Astrocyte (in vitro differentiated cells and primary cell): ENCODE measurements around the gene DHX8. TPM values are rescaled to one million over a fixed set of nuclear protein-coding genes. Genes with fewer than 3 reads are reported as not detected.
"Not testable (repeated sequence)": the region's sequence is repeated elsewhere in the genome, so short reads cannot be mapped to it uniquely, and the experiment has no call there.

Experiments
- DNase-seq: peaks from one replicate; pipeline ENCODE4 v3.0.0-alpha.2; 2010; ENCODE audit warnings: low read depth
- FAIRE-seq: peaks from 2 replicates; lab custom pipeline; 2011; peaks lifted over from hg19 to GRCh38; lab: Jason Lieb, UNC
- H2AFZ ChIP-seq: 2 replicates; pipeline ENCODE4 v1.6.0; 2012; ENCODE audit warnings: low read depth, low read length, inconsistent platforms
- H3K27ac ChIP-seq: 2 replicates; pipeline ENCODE4 v1.5.1; 2011; ENCODE audit warnings: low read depth, low read length, inconsistent platforms
- H3K27me3 ChIP-seq: 2 replicates; pipeline ENCODE4 v1.6.0; 2011; ENCODE audit warnings: low read length, inconsistent platforms; ENCODE audit not compliant: insufficient read depth
- H3K36me3 ChIP-seq: 2 replicates; pipeline ENCODE4 v1.5.1; 2011; ENCODE audit warnings: low read length, inconsistent platforms; ENCODE audit not compliant: insufficient read depth
- H3K4me1 ChIP-seq: 2 replicates; pipeline ENCODE4 v1.5.1; 2011; ENCODE audit warnings: low read length, inconsistent platforms; ENCODE audit not compliant: insufficient read depth
- H3K4me2 ChIP-seq: 2 replicates; pipeline ENCODE4 v1.6.0; 2012; ENCODE audit warnings: low read length, inconsistent platforms
- H3K4me3 ChIP-seq: 2 replicates; pipeline ENCODE4 v1.5.1; 2011; ENCODE audit warnings: low read depth, mild to moderate bottlenecking, low read length, inconsistent platforms; ENCODE audit not compliant: insufficient read depth
- H3K79me2 ChIP-seq: 2 replicates; pipeline ENCODE4 v1.6.0; 2012; ENCODE audit warnings: mild to moderate bottlenecking, low read length, inconsistent platforms; ENCODE audit not compliant: insufficient read depth
- H3K9ac ChIP-seq: 2 replicates; pipeline ENCODE4 v1.6.0; 2012; ENCODE audit warnings: mild to moderate bottlenecking, low read length, inconsistent platforms
- H3K9me3 ChIP-seq: 2 replicates; pipeline ENCODE4 v1.5.1; 2012; ENCODE audit warnings: low read depth, mild to moderate bottlenecking, low read length, inconsistent platforms; ENCODE audit not compliant: insufficient read depth
- H4K20me1 ChIP-seq: 2 replicates; pipeline ENCODE4 v1.6.0; 2012; ENCODE audit warnings: low read length, inconsistent platforms; ENCODE audit not compliant: insufficient read depth
- H3K27ac Mint-ChIP-seq: one replicate; pipeline ENCODE4 v1.8.0; 2021; ENCODE audit warnings: mild to moderate bottlenecking, mixed read lengths; ENCODE audit not compliant: unreplicated experiment
- H3K27me3 Mint-ChIP-seq: one replicate; pipeline ENCODE4 v1.8.0; 2021; ENCODE audit warnings: low read depth, mixed read lengths; ENCODE audit not compliant: unreplicated experiment
- H3K36me3 Mint-ChIP-seq: one replicate; pipeline ENCODE4 v1.8.0; 2021; ENCODE audit warnings: low read depth, mixed read lengths; ENCODE audit not compliant: unreplicated experiment
- H3K4me1 Mint-ChIP-seq: one replicate; pipeline ENCODE4 v1.8.0; 2021; ENCODE audit warnings: low read depth, mixed read lengths; ENCODE audit not compliant: unreplicated experiment
- H3K4me3 Mint-ChIP-seq: one replicate; pipeline ENCODE4 v1.8.0; 2021; ENCODE audit warnings: mild to moderate bottlenecking, moderate library complexity, mixed read lengths; ENCODE audit not compliant: unreplicated experiment
- H3K9me3 Mint-ChIP-seq: one replicate; pipeline ENCODE4 v1.8.0; 2021; ENCODE audit warnings: mild to moderate bottlenecking, mixed read lengths; ENCODE audit not compliant: unreplicated experiment
- EZH2 ChIP-seq: IDR thresholded peaks from 2 replicates; pipeline ENCODE4 v1.6.1; 2012; ENCODE audit warnings: mild to moderate bottlenecking, low read length, inconsistent platforms; ENCODE audit not compliant: insufficient read depth
- total RNA-seq: library from RNA; stranded (reverse); gene quantifications from 2 replicates; pipeline ENCODE4 v1.2.1, GENCODE V29; 2021
- TF ChIP-seq, protein P1 (sequence below): IDR thresholded peaks from 2 replicates; pipeline ENCODE4 v1.5.1; 2011; ENCODE audit warnings: low read depth, mild to moderate bottlenecking, inconsistent platforms, low read length, moderate library complexity; ENCODE audit not compliant: insufficient read depth

DHX8 gene
- total RNA-seq, 1 donor from 2014 or later = 48.5 TPM

DNA sequence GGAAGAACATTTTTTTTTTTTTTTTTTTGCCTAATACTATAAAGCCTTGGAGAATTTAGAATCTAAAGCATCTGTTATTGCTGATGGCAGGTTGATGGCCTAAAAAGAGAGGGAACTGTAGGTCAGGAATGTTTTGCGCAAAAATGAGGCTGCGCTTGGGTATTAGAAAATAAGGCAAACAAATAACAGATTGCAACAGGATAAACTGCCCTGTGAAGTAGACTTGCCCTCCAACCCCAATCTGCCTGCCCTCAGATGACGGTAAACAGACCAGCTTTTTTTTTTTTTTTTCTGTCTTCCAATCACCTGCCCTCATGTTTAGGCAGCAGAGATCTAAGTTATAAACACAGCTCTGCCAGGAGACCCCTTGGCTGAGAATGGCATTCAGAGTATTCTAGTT lies 3.8 kb upstream of the DHX8 start:
- H2AFZ ChIP-seq = no peak overlapping the region
- no peak overlapping the region for H3K27ac Mint-ChIP-seq
- no peak for TF ChIP-seq EZH2
- TF ChIP-seq, protein P1, sequence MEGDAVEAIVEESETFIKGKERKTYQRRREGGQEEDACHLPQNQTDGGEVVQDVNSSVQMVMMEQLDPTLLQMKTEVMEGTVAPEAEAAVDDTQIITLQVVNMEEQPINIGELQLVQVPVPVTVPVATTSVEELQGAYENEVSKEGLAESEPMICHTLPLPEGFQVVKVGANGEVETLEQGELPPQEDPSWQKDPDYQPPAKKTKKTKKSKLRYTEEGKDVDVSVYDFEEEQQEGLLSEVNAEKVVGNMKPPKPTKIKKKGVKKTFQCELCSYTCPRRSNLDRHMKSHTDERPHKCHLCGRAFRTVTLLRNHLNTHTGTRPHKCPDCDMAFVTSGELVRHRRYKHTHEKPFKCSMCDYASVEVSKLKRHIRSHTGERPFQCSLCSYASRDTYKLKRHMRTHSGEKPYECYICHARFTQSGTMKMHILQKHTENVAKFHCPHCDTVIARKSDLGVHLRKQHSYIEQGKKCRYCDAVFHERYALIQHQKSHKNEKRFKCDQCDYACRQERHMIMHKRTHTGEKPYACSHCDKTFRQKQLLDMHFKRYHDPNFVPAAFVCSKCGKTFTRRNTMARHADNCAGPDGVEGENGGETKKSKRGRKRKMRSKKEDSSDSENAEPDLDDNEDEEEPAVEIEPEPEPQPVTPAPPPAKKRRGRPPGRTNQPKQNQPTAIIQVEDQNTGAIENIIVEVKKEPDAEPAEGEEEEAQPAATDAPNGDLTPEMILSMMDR = no peak
- FAIRE-seq (no peak), DNase-seq (no peak)
- H3K9me3 Mint-ChIP-seq = peaks cover 1% of the 10 kb centered on the region
- no peaks in the 10 kb centered on the region for H3K36me3 ChIP-seq
- no peak overlapping the region for H3K9ac ChIP-seq
- H3K27ac ChIP-seq = no peak overlapping the region
- H3K4me1 ChIP-seq = peaks cover 6% of the 10 kb centered on the region
- peaks cover 3% of the 10 kb centered on the region for H4K20me1 ChIP-seq
- H3K27me3 Mint-ChIP-seq = peaks cover 4% of the 10 kb centered on the region
- no peaks in the 10 kb centered on the region for H3K27me3 ChIP-seq
- no peaks in the 10 kb centered on the region for H3K9me3 ChIP-seq
- no peak overlapping the region for H3K4me3 ChIP-seq
- H3K36me3 Mint-ChIP-seq = no peaks in the 10 kb centered on the region
- no peak overlapping the region for H3K4me2 ChIP-seq
- no peak overlapping the region for H3K4me3 Mint-ChIP-seq
- H3K79me2 ChIP-seq = peaks cover 11% of the 10 kb centered on the region
- H3K4me1 Mint-ChIP-seq = peaks cover 4% of the 10 kb centered on the region

DNA sequence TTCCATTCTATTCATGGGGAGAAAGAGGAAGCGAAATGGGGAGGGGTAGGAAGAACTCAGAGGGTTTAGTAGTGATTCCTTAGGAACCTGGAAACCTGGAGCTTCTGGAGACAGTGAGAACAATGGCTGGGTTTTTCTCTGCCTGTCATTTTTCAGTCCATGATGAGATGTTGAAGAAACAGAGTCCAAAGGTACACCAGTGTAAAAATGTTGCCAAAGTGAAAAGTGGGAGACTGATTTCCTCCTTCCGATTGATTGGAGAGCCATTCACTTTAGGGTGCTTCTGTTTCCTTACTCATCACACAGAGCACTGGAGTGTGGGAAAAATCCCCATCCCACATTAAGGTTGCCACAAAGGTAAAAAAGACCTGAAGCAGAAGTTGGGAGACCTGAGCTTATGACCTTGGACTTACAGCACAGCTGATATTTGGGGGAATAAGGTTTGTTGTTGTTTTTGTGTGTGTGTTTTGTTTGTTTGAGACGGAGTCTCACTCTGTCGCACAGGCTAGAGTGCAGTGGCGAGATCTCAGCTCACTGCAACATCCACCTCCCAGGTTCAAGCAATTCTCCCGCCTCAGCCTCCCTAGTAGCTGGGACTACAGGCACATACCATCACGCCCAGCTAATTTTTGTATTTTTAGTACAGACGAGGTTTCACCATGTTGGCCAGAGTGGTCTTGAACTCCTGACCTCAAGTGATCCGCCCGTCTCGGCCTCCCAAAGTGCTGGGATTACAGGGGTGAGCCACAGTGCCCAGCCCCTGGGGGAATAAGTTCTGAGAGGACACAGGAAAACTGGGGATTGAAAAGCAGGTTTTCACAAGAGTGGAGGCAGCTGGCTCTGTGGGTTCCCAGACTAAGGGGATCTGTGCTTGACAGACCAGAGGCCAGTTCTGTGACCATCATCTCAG lies 1.4 kb upstream of the DHX8 start:
- H3K27ac ChIP-seq = no peak overlapping the region
- DNase-seq (no peak), FAIRE-seq (no peak)
- H4K20me1 ChIP-seq = peaks cover 13% of the 10 kb centered on the region
- peak overlapping the region; percentile 30 for H2AFZ ChIP-seq
- H3K4me2 ChIP-seq = no peak overlapping the region
- TF ChIP-seq, protein P1 = no peak
- TF ChIP-seq EZH2 = no peak
- Mint-ChIP-seq H3K9me3 (peaks cover 1% of the 10 kb centered on the region), H3K27me3 (no peaks in the 10 kb centered on the region), H3K36me3 (no peaks in the 10 kb centered on the region), H3K4me1 (peaks cover 12% of the 10 kb centered on the region), H3K4me3 (no peak overlapping the region), H3K27ac (peak overlapping the region; percentile 95)
- no peaks in the 10 kb centered on the region for H3K27me3 ChIP-seq
- no peaks in the 10 kb centered on the region for H3K36me3 ChIP-seq
- H3K9me3 ChIP-seq = no peaks in the 10 kb centered on the region
- H3K79me2 ChIP-seq = peaks cover 35% of the 10 kb centered on the region
- H3K4me1 ChIP-seq = peaks cover 12% of the 10 kb centered on the region
- no peak overlapping the region for H3K4me3 ChIP-seq
- no peak overlapping the region for H3K9ac ChIP-seq

DNA sequence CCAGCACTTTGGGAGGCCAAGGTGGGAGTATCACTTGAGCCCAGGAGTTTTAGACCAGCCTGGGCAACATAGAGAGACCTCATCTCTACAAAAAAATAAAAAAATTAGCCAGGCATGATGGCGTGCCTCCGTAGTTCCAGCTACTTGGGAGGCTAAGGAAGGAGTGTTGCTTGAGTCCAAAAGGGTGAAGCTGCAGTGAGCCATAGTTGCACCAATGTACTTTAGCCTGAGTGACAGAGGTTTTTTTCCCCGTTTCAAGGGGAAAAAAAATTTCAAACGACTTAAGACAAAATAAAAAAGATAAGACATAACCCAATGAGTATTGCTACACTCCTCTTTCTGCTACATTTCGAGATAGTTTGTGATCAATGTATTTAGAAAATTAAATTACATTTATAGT lies 6.8 kb downstream of the DHX8 start:
- Histone ChIP-seq H3K4me2 (no peak overlapping the region), H4K20me1 (peaks cover 18% of the 10 kb centered on the region), H3K36me3 (peaks cover 44% of the 10 kb centered on the region), H3K27me3 (no peaks in the 10 kb centered on the region), H3K79me2 (peaks cover 39% of the 10 kb centered on the region), H3K4me3 (no peak overlapping the region), H3K9me3 (no peaks in the 10 kb centered on the region), H3K27ac (no peak overlapping the region), H2AFZ (no peak overlapping the region), H3K4me1 (no peaks in the 10 kb centered on the region), H3K9ac (no peak overlapping the region)
- DNase-seq (no peak), FAIRE-seq (no peak)
- no peak overlapping the region for H3K27ac Mint-ChIP-seq
- H3K36me3 Mint-ChIP-seq = peaks cover 16% of the 10 kb centered on the region
- H3K4me1 Mint-ChIP-seq = peaks cover 4% of the 10 kb centered on the region
- H3K9me3 Mint-ChIP-seq = no peaks in the 10 kb centered on the region
- no peaks in the 10 kb centered on the region for H3K27me3 Mint-ChIP-seq
- TF ChIP-seq, protein P1 = no peak
- TF ChIP-seq EZH2 = no peak
- no peak overlapping the region for H3K4me3 Mint-ChIP-seq

DNA sequence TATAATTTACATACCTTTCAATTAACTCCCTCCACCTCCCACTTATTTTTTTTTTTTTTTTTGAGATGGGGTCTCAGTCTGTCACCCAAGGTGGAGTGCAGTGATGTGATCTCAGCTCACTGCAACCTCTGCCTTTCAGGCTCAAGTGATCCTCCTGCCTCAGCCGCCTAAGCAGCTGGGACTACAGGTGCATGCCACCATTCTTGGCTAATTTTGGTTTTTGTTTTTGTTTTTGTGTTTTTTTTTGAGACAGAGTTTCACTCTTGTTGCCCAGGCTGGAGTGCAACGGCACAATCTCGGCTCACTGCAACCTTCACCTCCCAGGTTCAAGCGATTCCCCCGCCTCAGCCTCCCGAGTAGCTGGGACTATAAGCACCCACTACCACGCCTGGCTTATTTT lies 25.7 kb downstream of the DHX8 start:
- not testable (repeated sequence) for H3K27me3 Mint-ChIP-seq, H3K4me3 ChIP-seq, FAIRE-seq, H3K27me3 ChIP-seq, H2AFZ ChIP-seq, H3K4me1 ChIP-seq, H3K9ac ChIP-seq, H3K4me2 ChIP-seq, H3K4me3 Mint-ChIP-seq, H4K20me1 ChIP-seq, H3K9me3 Mint-ChIP-seq, H3K36me3 Mint-ChIP-seq, H3K27ac Mint-ChIP-seq, H3K4me1 Mint-ChIP-seq, H3K27ac ChIP-seq, DNase-seq, H3K9me3 ChIP-seq, H3K79me2 ChIP-seq
- H3K36me3 ChIP-seq = peaks cover 48% of the 10 kb centered on the region
